Stimulated activated naive CD8-positive, alpha-beta T cell treated with anti-CD3 and anti-CD28 coated beads, Interleukin-15, Interleukin-2, amounts not matched to agents 100 ng/mL and 50 ng/mL, for 24 hours (primary cell): ENCODE measurements around the gene CUL2.
A peak's percentile ranks its signal among the peaks of the same experiment; 100 is the strongest.
"Not testable (repeated sequence)": the region's sequence is repeated elsewhere in the genome, so short reads cannot be mapped to it uniquely, and the experiment has no call there.

ENCODE experiments used
- H3K27ac Mint-ChIP-seq: one replicate; pipeline ENCODE4 v1.8.0; 2021; ENCODE audit warnings: mild to moderate bottlenecking, mixed read lengths
- H3K27me3 Mint-ChIP-seq: one replicate; pipeline ENCODE4 v1.8.0; 2021; ENCODE audit warnings: mixed read lengths
- H3K36me3 Mint-ChIP-seq: one replicate; pipeline ENCODE4 v1.8.0; 2021; ENCODE audit warnings: low read depth, mixed read lengths
- H3K4me1 Mint-ChIP-seq: one replicate; pipeline ENCODE4 v1.8.0; 2021; ENCODE audit warnings: low read depth, mixed read lengths
- H3K4me3 Mint-ChIP-seq: one replicate; pipeline ENCODE4 v1.8.0; 2021; ENCODE audit warnings: mild to moderate bottlenecking, mixed read lengths
- H3K9me3 Mint-ChIP-seq: one replicate; pipeline ENCODE4 v1.8.0; 2021; ENCODE audit warnings: mixed read lengths

Gene CUL2

DNA sequence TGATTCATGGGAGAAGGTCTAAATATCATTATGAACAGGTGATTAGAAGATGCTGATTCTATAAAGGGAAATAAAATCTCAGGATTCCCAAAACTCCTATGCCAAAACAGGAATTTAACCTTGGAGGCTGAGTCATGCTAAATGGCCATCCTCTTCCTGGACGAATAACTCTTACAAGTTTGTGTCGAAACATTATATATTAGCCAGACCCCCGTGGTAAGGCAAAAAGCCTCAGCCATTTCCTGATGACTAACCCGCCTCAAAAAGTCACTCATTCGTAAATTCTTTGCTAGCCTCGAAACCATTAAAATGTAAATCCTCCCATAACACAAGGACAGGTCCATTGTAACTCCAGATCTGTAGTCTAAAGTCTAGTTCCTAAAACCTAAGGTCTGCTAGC, 32.0 kb downstream of the CUL2 start:
- peaks cover 70% of the 10 kb centered on the region for H3K36me3 Mint-ChIP-seq
- peaks cover 11% of the 10 kb centered on the region for H3K4me1 Mint-ChIP-seq
- H3K27me3 Mint-ChIP-seq: no peaks in the 10 kb centered on the region
- no peak overlapping the region for H3K4me3 Mint-ChIP-seq
- H3K9me3 Mint-ChIP-seq: no peaks in the 10 kb centered on the region
- H3K27ac Mint-ChIP-seq: no peak overlapping the region

DNA sequence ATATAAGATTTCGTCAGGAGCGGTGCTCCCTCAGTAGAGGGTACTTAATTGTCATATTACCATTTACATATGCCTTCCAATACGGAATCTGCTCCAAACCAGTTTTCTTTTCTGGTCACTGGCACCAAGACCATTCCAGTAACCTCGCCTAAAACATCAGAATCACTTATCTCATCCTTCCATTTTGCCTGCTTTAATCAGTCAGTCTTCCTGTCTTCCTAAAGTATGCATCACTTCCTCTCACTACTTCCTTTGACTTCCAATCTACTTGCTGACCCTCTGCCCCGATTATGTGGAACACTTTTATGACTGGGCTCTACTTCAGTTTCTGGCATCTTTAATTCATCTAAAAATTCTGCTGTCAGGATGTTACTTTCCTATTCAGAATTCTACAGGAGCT, 33.5 kb downstream of the CUL2 start:
- H3K4me1 Mint-ChIP-seq: peaks cover 11% of the 10 kb centered on the region
- peaks cover 78% of the 10 kb centered on the region for H3K36me3 Mint-ChIP-seq
- H3K9me3 Mint-ChIP-seq: no peaks in the 10 kb centered on the region
- no peak overlapping the region for H3K27ac Mint-ChIP-seq
- H3K4me3 Mint-ChIP-seq: no peak overlapping the region
- H3K27me3 Mint-ChIP-seq: no peaks in the 10 kb centered on the region

DNA sequence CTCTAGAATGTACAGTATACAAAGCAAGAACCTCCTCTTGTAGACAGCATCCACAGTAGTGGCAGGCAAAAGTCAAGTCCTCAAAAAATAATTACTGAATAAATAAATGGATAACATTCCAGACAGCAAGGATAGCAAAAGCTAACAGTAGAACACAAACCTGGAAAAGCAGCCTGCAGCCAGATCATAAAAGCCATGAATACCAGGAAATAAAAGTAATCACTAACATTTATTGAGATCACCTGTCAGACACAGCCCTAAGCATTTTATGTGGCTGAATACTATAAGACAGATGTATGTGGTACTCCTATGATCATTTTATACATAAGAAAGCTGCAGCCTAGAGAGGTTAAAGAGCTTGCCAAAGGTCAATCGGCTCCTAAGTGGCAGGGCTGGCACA, 34.0 kb downstream of the CUL2 start:
- Mint-ChIP-seq H3K27me3 (no peaks in the 10 kb centered on the region), H3K4me3 (no peak overlapping the region), H3K36me3 (peaks cover 79% of the 10 kb centered on the region), H3K9me3 (no peaks in the 10 kb centered on the region), H3K4me1 (peaks cover 11% of the 10 kb centered on the region), H3K27ac (no peak overlapping the region)

DNA sequence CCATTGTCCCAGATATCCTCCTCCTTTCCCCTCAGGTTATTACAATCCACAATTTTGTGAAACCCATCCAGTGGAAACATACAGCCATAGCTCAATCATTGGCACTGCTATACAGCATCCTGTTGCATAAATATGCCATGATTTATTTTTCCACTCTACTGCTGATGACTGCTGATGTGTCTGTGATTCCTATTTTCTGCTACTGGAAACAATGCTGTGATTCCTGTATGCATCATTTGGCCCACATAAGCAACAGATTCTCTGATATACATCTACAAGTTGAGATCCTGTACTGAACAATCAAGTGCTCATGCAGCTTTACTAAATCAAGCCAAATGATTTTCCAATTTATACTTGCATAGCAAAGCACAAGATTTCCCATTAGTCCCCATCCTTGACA, 39.6 kb downstream of the CUL2 start:
- Mint-ChIP-seq H3K4me1 (no peaks in the 10 kb centered on the region), H3K9me3 (no peaks in the 10 kb centered on the region), H3K27me3 (no peaks in the 10 kb centered on the region), H3K4me3 (no peak overlapping the region), H3K27ac (no peak overlapping the region), H3K36me3 (peaks cover 70% of the 10 kb centered on the region)

DNA sequence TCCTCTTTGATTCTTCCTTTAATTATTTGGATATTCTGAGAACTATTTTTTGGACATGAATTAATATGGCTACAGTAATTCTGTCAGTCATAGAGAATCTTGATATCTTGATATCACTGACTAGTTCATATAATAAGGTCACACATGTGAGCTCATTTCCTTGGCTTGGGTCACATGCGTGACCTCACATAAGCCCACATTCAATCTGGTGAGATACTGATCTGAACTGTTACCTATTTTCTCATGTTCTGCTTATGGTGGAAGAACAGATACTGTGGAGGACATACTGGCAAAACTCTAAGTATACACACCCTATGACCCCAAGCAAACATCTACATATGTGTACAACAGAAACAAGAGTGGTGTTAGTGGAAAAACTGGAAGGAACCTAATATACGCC, 44.1 kb downstream of the CUL2 start:
- Mint-ChIP-seq H3K4me3 (no peak overlapping the region), H3K27me3 (no peaks in the 10 kb centered on the region), H3K27ac (peak overlapping the region; percentile 2), H3K36me3 (peaks cover 60% of the 10 kb centered on the region), H3K9me3 (no peaks in the 10 kb centered on the region), H3K4me1 (no peaks in the 10 kb centered on the region)

DNA sequence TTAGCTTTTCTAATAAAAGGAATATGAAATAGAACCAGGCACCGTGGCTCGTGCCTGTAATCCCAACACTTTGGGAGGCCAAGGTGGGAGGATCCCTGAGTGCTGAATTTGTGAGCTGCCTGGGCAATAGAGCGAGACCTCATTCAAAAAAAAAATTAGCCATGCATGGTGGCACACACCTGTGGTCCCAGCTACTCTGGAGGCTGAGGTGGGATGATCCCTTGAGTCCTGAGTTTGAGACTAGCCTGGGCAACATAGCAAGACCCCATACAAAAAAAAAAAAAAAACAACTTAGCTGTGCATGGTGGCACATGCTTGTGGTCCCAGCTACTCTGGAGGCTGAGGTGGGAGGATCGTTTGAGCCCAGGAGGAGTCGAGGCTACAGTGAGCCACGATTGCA, 44.9 kb downstream of the CUL2 start:
- H3K27ac Mint-ChIP-seq, H3K27me3 Mint-ChIP-seq, H3K9me3 Mint-ChIP-seq, H3K4me1 Mint-ChIP-seq, H3K4me3 Mint-ChIP-seq: not testable (repeated sequence)
- H3K36me3 Mint-ChIP-seq: peaks cover 55% of the 10 kb centered on the region

DNA sequence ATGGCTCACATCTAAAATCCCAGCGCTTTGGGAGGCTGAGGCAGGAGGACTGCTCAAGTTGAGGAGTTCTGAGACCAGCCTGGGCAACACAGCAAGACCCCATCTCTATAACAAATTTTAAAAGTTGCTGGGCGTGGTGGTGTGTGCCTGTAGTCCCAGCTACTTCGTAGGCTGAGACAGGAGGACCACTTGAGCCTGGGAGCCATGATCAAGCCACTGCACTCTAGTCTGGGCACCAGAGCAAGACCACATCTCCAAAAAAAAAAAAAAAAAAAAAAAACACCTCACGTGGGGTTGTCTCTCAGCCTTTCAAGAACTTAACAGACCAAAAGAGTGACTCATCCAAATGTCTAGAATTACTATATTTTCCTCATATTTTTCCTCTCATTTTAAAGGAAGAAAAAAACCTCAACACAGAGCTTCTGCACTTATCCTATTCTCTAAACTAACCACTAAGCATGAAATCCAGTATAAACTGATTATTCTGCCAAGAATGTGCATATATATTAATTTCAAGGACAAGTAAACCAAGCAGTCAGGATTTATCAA, 46.3 kb downstream of the CUL2 start:
- Mint-ChIP-seq H3K27me3 (no peaks in the 10 kb centered on the region), H3K4me3 (no peak overlapping the region), H3K4me1 (no peaks in the 10 kb centered on the region), H3K9me3 (no peaks in the 10 kb centered on the region), H3K27ac (no peak overlapping the region), H3K36me3 (peaks cover 56% of the 10 kb centered on the region)

DNA sequence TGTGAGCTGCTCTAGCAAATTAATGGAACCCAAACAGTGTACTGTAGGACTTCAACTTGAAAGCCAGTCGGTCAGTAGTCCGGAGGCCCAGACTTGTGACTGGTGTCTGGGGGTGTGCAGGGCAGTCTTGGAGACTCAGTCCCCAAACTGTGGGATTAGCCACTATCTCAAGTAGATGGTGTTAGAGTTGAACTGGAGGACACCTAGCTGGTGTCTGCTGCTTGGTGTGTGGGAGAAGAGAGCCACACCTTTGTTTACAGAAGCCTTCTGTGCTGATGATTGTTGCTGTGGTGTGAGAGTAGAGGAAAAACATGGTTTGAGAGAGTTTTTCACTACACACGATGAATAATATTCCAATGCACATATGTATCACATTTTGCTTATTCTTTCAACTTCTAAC, 47.4 kb downstream of the CUL2 start:
- H3K36me3 Mint-ChIP-seq: peaks cover 46% of the 10 kb centered on the region
- no peak overlapping the region for H3K27ac Mint-ChIP-seq
- no peaks in the 10 kb centered on the region for H3K27me3 Mint-ChIP-seq
- H3K4me1 Mint-ChIP-seq: no peaks in the 10 kb centered on the region
- H3K4me3 Mint-ChIP-seq: no peak overlapping the region
- H3K9me3 Mint-ChIP-seq: no peaks in the 10 kb centered on the region

DNA sequence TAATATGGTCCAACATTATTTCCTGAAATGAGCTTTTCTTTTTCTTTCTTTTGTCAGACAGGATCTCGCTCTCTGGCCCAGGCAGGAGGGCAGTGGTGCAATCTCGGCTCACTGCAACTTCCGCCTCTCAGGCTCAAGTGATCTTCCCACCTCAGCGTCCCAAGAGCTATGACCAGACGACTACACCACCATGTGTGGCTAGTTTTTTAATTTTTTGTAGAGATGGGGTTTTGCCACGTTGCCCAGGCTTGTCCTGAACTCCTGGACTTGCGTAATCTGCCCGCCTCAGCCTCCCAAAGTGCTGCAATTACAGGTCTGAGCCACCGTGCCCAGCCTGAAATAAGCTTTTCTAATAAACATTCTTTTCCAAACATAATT, 48.6 kb downstream of the CUL2 start:
- H3K9me3 Mint-ChIP-seq: no peaks in the 10 kb centered on the region
- no peak overlapping the region for H3K4me3 Mint-ChIP-seq
- H3K27ac Mint-ChIP-seq: no peak overlapping the region
- H3K4me1 Mint-ChIP-seq: no peaks in the 10 kb centered on the region
- H3K27me3 Mint-ChIP-seq: no peaks in the 10 kb centered on the region
- peaks cover 46% of the 10 kb centered on the region for H3K36me3 Mint-ChIP-seq

DNA sequence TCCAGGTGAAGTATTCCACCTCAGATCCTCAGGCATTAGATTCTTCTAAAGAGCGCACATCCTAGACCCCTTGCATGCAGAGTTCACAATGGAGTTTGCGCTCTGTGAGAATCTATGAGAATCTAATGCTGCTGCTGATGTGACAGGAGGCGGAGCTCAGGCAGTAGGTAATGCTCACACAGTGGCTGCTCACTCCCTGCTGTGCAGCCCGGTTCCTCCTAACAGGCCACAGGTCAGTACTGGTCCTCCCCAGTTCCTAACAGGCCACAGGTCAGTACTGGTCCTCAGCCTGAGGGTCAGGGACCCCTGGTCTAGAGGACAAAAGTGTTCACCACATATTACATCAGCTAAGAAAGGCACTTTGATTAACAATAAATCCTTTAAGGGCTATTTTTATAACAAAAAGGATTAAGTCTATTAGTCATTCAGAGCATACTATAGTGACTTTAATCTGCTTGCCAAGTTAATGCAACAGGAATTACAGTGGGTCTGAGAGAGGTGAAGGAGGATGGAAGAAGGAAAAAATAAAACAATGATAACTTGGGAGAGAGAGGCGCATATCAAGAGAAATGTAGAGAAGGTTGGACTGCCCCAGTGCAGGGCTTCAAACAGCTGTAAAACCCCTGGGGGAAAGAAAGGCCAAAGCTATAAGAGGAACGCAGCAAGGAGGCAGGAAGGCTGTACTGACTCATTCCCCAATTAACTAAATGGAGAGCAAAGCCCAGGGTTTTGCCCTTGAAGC, 49.2 kb downstream of the CUL2 start:
- H3K9me3 Mint-ChIP-seq: no peaks in the 10 kb centered on the region
- H3K27ac Mint-ChIP-seq: no peak overlapping the region
- no peaks in the 10 kb centered on the region for H3K27me3 Mint-ChIP-seq
- peaks cover 42% of the 10 kb centered on the region for H3K36me3 Mint-ChIP-seq
- no peaks in the 10 kb centered on the region for H3K4me1 Mint-ChIP-seq
- no peak overlapping the region for H3K4me3 Mint-ChIP-seq

DNA sequence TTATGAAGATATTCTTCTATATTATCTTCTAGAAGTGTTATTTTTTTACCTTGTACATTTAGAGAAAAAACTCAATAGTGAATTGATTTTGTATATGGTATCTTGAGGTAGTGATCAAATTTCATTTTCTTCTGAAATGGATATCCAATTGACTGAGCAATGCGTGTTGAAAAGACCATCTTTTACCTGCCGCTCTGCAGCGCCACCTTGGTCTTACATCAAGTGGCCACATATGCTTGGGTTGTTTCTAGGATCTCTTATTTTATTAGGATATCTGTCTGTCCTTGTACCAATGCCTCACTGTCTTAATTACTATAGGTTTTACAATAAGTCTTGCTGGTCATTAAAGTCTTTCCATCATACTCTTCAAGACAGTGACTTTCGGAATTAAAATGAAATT, 53.0 kb downstream of the CUL2 start:
- H3K27me3 Mint-ChIP-seq: no peaks in the 10 kb centered on the region
- H3K36me3 Mint-ChIP-seq: peaks cover 46% of the 10 kb centered on the region
- no peaks in the 10 kb centered on the region for H3K9me3 Mint-ChIP-seq
- no peak overlapping the region for H3K27ac Mint-ChIP-seq
- no peak overlapping the region for H3K4me3 Mint-ChIP-seq
- no peaks in the 10 kb centered on the region for H3K4me1 Mint-ChIP-seq

DNA sequence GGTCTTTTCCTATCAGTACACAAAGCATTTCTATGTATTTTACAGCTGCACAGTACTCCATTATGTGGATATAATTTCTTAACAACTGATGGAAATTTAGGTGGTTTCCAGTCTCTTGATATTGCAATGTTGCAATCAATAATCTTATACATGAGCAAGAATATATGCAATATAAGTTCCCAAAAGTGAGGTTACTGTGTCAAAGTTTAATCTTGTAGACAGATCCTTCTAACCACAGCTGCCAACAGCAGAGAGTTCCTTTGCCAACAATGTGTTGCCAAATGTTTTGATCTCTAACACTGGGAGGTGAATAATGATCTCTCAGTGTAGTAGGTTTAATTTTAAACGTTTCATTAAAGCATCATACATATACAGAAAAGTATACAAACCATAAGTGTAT, 54.5 kb downstream of the CUL2 start:
- Mint-ChIP-seq H3K9me3 (no peaks in the 10 kb centered on the region), H3K27me3 (no peaks in the 10 kb centered on the region), H3K27ac (no peak overlapping the region), H3K4me3 (no peak overlapping the region), H3K36me3 (peaks cover 43% of the 10 kb centered on the region), H3K4me1 (no peaks in the 10 kb centered on the region)

DNA sequence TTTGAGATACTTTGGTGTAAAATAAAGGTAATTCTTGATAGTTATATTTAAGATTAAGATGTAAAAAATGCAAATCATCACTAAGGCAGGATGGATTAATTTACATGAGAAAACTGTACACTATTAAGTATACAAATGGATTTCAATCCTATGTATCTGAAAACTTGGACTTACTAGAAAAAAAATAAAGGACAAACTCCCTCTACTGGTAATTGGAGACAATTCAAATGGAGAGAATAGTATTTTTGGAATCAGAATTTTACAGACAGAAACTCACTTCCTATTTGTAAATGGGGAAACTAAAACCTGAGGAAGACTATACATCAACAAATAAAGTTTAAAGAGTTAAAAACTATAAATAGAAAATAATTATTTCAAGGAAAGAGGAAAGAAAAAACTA, 62.6 kb downstream of the CUL2 start:
- Mint-ChIP-seq H3K9me3 (no peaks in the 10 kb centered on the region), H3K27me3 (no peaks in the 10 kb centered on the region), H3K36me3 (peaks cover 55% of the 10 kb centered on the region), H3K27ac (no peak overlapping the region), H3K4me1 (peaks cover 3% of the 10 kb centered on the region), H3K4me3 (no peak overlapping the region)

DNA sequence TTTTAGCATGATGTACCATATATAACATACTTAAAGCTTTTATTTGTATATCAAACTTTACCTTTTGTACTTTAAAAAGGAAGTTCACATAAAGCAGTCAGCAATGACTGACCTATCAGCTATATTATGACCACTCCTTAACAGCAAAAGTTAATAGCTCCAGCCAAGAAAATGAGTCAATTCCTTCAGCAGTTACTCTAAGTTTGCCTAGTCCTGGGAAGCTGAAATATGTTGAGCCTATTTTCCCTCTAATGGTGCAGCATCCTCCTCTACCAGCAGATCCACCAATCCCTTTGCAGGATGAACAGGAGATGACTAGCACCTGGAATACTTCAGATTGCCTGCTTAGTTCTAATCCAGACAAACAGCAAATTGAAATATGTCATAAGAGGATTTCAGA, 64.2 kb downstream of the CUL2 start:
- Mint-ChIP-seq H3K4me3 (no peak overlapping the region), H3K27me3 (no peaks in the 10 kb centered on the region), H3K36me3 (peaks cover 57% of the 10 kb centered on the region), H3K27ac (no peak overlapping the region), H3K9me3 (no peaks in the 10 kb centered on the region), H3K4me1 (peaks cover 3% of the 10 kb centered on the region)

DNA sequence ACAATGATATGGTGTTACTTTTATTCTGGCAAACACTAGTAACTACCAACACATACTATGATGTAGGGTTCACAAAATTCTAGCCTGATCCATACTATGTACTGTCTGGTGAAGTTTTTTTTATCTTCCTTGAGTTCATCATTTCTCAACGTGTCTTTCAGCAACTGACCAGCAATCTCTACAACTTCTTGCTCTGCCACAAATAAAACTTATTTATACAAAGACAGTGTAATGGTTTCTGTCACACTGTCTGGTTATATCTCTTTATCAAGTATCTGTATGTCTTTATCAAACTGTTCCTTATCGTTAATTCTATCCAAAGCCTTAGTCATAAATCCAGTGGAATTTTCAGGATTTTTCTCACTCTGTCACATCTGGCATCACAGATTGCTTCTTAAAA, 69.7 kb downstream of the CUL2 start:
- no peak overlapping the region for H3K27ac Mint-ChIP-seq
- H3K27me3 Mint-ChIP-seq: no peaks in the 10 kb centered on the region
- H3K9me3 Mint-ChIP-seq: no peaks in the 10 kb centered on the region
- peaks cover 3% of the 10 kb centered on the region for H3K4me1 Mint-ChIP-seq
- peaks cover 50% of the 10 kb centered on the region for H3K36me3 Mint-ChIP-seq
- no peak overlapping the region for H3K4me3 Mint-ChIP-seq
